NB4 (cell line): ENCODE data around the gene NETO1.

ENCODE experiments used
- CTCF ChIP-seq: IDR thresholded peaks from one replicate; pipeline ENCODE4 v1.5.1; 2012; ENCODE audit warnings: low read depth, low read length
- POLR2A ChIP-seq: IDR thresholded peaks from 2 replicates; pipeline ENCODE4 v1.6.1; 2011; ENCODE audit warnings: mild to moderate bottlenecking; ENCODE audit not compliant: insufficient read length; ENCODE audit errors: extremely low read depth

GRCh38 chr18:72867746-72868584 lies at the start of gene NETO1:
- TF ChIP-seq CTCF (no peak), POLR2A (no peak)
